Measurements from ENCODE around the gene SEMA3F. TPM values are rescaled to one million over a fixed set of nuclear protein-coding genes. Genes with fewer than 3 reads are reported as not detected.
A peak's percentile ranks its signal among the peaks of the same experiment; 100 is the strongest.

Gene SEMA3F
- total RNA-seq, 1 donor from 2014 or later: 48.0 TPM

DNA sequence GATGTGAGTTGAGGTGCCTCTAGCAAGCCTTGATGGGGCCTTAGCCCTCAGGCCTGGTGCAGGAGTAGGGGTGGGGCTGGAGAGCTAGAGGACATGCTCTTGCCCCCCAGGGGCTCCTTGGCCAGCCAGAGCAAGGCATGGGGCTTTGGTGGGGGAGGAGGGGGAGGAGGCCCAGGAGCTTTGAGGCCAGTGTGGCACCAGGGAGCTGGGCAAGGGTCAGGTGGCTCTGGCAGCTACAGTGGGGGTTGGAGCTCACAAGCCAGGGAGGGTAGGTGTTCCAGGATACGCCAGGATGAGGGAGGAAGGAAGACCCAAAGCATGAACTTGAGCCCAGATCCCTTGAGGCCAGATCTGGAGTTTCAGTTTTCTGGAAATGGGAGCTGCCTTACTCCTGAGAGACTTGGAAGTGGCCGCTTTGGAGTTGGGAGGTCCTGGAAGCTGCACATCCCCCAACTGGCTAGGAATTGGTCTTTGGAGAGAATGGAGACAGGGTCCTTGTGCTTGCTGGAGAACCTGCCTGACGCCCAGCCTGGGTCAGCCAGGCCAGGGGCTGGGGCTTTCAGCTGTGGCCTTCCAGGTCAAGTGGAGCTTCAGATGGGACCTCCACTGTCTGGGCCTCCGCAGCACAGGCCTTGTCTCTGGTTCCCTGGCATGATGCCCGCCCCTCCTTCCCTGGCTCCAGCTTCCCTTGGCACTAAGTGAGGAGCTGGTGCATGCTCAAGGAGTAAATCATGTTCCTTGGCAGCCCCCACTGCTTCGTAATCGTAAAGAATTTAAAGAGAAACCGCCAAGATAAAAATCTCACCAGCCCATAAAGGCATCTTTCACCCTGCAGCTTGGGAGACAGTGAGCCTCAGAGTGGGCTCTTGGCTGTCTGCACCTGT is 8.7 kb downstream of the SEMA3F start:
- H3K36me3 Mint-ChIP-seq: peaks cover 16% of the 10 kb centered on the region
- peaks cover 54% of the 10 kb centered on the region for H3K4me1 Mint-ChIP-seq (ENCODE audit: unreplicated experiment)
- TF ChIP-seq, protein P1, sequence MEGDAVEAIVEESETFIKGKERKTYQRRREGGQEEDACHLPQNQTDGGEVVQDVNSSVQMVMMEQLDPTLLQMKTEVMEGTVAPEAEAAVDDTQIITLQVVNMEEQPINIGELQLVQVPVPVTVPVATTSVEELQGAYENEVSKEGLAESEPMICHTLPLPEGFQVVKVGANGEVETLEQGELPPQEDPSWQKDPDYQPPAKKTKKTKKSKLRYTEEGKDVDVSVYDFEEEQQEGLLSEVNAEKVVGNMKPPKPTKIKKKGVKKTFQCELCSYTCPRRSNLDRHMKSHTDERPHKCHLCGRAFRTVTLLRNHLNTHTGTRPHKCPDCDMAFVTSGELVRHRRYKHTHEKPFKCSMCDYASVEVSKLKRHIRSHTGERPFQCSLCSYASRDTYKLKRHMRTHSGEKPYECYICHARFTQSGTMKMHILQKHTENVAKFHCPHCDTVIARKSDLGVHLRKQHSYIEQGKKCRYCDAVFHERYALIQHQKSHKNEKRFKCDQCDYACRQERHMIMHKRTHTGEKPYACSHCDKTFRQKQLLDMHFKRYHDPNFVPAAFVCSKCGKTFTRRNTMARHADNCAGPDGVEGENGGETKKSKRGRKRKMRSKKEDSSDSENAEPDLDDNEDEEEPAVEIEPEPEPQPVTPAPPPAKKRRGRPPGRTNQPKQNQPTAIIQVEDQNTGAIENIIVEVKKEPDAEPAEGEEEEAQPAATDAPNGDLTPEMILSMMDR (conservative IDR thresholded peaks at IDR 0.05): no peak
- H3K27me3 Mint-ChIP-seq: no peaks in the 10 kb centered on the region
- H3K4me3 Mint-ChIP-seq: no peak overlapping the region
- H3K27ac Mint-ChIP-seq: no peak overlapping the region
- no peak for DNase-seq (ENCODE audit: extremely low spot score, unreplicated experiment)
- no peaks in the 10 kb centered on the region for H3K9me3 Mint-ChIP-seq

DNA sequence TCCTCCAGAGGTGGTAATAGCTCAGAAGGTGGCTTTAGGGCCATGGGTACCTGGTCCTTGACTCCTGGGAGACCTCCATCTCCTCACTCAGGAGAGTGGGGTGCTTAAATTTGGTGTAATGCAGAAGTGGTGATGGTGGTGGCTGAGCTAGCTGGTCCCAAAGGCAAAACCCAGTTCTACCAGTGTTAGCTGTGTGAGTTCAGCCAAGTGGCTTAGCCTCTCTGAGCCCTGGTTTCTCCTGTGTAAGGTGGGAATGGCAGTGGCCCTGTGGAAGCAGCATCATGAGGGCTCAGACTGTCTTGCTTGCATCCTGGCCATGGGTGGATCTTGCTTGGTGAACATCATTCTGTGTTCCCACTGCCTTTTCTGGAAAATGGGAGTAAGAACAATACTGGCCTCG is 9.4 kb downstream of the SEMA3F start:
- no peaks in the 10 kb centered on the region for H3K27me3 Mint-ChIP-seq
- TF ChIP-seq, protein P1 (conservative IDR thresholded peaks at IDR 0.05): no peak
- DNase-seq (ENCODE audit: extremely low spot score, unreplicated experiment): no peak
- no peak overlapping the region for H3K4me3 Mint-ChIP-seq
- peak overlapping the region; percentile 39 for H3K27ac Mint-ChIP-seq
- H3K4me1 Mint-ChIP-seq (ENCODE audit: unreplicated experiment): peaks cover 48% of the 10 kb centered on the region
- H3K36me3 Mint-ChIP-seq: peaks cover 16% of the 10 kb centered on the region
- H3K9me3 Mint-ChIP-seq: no peaks in the 10 kb centered on the region

DNA sequence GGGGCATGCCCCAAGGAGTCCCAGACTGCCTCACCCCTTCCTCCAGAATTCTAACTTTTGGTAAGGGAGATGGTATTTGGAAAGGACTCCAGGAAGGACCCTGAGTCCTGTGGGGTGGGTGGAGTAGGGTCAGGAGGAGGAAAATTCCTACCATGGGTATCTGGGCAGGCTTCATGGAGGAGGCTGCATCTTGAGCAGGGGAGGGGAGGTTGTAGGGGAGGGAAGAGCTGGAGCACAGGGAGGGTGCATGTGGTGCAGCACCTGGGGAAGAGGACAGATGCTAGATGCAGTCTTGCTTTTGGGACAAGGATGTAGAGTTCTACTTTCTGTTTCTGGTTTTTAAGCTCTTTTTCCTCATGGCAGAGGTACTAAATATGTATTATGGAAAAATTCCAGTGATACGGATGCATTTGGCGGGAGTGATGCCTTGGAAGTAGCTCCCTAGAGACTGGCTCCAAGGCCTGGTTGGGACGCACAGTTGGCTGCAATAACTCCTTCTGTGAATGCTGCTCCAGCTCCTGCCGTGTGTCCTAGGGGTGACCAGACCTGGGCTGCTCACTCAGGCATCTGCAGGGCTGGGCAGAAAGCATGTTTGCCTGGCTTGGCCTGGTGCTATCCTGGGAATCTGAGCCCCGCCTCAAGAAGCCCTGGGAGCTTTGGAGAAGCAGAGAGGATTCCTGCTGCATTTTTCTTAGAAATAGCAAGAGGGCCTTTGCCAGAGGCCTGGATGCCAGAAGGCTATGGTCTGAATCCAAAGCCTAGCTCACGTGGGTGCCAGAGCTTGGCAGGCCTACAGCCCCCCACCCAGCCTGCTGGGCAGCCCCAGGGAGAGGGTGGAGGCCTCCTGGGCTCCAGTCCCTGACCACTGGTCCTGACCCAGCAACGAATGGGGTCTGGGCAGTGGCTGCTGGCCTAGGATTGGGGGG is 10.1 kb downstream of the SEMA3F start:
- peaks cover 41% of the 10 kb centered on the region for H3K4me1 Mint-ChIP-seq (ENCODE audit: unreplicated experiment)
- H3K36me3 Mint-ChIP-seq: peaks cover 9% of the 10 kb centered on the region
- DNase-seq (ENCODE audit: extremely low spot score, unreplicated experiment): no peak
- no peak overlapping the region for H3K4me3 Mint-ChIP-seq
- H3K27me3 Mint-ChIP-seq: no peaks in the 10 kb centered on the region
- no peaks in the 10 kb centered on the region for H3K9me3 Mint-ChIP-seq
- H3K27ac Mint-ChIP-seq: no peak overlapping the region
- TF ChIP-seq, protein P1 (conservative IDR thresholded peaks at IDR 0.05): no peak

DNA sequence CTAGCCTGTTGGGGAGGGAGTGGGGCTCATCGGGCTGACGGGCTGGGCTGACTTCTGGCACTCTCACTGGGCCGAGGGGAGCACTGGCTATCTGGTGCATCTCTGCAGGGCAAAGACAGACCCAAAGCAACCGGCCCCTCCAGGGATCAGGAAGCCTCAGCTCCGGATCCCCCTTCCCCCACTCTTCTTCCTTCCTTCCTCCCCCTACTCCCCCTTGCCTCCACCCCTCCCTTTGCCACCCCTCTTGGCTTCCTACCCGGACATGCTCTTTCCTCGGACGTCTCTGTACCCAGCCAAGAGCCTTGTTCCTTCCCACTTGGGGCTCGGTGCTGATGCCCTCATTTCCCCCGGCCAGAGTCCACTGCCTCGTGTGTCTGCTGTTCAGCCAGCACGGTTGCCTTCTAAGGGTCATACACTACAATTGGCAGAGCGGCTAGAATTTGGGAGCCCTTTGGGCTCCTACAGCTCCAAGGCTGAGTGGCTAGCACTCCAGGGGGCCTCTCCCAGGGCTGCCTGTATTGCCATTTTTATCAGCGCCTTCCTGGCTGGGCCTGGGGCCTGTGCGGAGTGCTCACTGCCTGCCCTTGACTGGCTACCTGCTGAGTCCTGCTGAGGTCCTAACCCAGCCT is 10.9 kb downstream of the SEMA3F start:
- H3K27me3 Mint-ChIP-seq: no peaks in the 10 kb centered on the region
- H3K9me3 Mint-ChIP-seq: no peaks in the 10 kb centered on the region
- H3K27ac Mint-ChIP-seq: no peak overlapping the region
- TF ChIP-seq, protein P1 (conservative IDR thresholded peaks at IDR 0.05): no peak
- peaks cover 9% of the 10 kb centered on the region for H3K36me3 Mint-ChIP-seq
- DNase-seq (ENCODE audit: extremely low spot score, unreplicated experiment): no peak
- peaks cover 40% of the 10 kb centered on the region for H3K4me1 Mint-ChIP-seq (ENCODE audit: unreplicated experiment)
- H3K4me3 Mint-ChIP-seq: no peak overlapping the region

DNA sequence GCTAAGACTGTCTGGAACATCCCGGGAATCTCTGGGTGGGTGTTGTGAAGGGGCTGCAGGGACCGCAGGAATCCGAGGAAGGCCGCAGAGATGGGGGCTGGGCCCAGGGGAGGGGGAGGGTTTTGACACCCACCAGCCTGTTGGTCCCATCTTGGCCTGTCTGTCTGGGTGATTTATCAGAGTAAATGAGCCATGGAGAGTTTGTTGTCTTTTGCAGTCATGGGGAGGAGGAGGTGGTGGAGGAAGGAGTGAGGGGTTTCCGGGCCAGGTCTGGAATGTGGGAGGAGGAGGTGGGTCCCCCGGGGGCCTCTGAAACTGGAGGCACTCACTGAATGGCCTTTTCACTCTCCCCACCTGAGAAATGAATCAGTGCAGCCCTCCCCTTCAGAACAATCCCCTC is 11.5 kb downstream of the SEMA3F start:
- H3K9me3 Mint-ChIP-seq: no peaks in the 10 kb centered on the region
- peaks cover 9% of the 10 kb centered on the region for H3K36me3 Mint-ChIP-seq
- peak overlapping the region; percentile 67 for H3K4me3 Mint-ChIP-seq
- TF ChIP-seq, protein P1 (conservative IDR thresholded peaks at IDR 0.05): no peak
- no peak for DNase-seq (ENCODE audit: extremely low spot score, unreplicated experiment)
- H3K27ac Mint-ChIP-seq: peak overlapping the region; percentile 77
- no peaks in the 10 kb centered on the region for H3K27me3 Mint-ChIP-seq
- H3K4me1 Mint-ChIP-seq (ENCODE audit: unreplicated experiment): peaks cover 37% of the 10 kb centered on the region

Data from type B pancreatic cell (in vitro differentiated cells).